HG02571 (cell line): ENCODE data around the gene COBL.

Source experiments
- ATAC-seq: cut with Tn5 transposase; IDR thresholded peaks from one replicate; pipeline ENCODE4 v1.9.1; 2021; ENCODE audit warnings: mild to moderate bottlenecking, moderate library complexity; ENCODE audit not compliant: unreplicated experiment

COBL gene

DNA sequence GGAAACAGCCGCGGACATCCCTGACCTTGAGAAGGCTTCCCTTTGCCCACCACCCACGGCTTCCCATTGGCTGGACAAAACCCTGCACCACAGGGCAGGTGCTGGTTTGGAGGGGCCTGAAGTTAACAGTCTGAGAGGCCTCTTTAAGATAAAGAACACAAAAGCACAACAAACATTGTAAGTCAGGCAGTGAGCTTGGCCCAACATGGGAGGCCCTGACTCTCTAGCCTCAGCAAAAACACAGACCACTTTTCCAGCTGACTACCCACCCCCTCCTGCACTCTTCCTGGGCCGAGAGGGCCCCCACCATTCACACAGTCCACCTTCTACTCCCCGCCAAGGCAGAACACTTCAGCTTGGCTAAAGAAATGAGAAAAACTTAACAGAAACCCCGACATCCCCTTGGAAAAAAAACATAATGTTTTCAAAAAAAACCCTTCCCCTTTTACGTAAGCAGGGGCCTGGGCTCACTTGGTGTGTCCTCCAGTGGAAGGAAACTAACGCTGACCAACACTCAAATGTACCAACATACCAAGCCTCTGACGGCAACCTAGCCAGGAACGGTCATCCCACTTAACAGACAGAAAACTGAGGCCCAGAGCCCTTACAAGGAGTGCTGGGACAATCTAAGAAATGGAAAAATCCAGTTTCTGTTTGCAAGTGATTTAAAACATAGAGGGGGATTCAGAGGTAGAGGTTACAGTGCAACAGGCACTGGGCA lies 80.9 kb downstream of the COBL start:
- no peak for ATAC-seq

DNA sequence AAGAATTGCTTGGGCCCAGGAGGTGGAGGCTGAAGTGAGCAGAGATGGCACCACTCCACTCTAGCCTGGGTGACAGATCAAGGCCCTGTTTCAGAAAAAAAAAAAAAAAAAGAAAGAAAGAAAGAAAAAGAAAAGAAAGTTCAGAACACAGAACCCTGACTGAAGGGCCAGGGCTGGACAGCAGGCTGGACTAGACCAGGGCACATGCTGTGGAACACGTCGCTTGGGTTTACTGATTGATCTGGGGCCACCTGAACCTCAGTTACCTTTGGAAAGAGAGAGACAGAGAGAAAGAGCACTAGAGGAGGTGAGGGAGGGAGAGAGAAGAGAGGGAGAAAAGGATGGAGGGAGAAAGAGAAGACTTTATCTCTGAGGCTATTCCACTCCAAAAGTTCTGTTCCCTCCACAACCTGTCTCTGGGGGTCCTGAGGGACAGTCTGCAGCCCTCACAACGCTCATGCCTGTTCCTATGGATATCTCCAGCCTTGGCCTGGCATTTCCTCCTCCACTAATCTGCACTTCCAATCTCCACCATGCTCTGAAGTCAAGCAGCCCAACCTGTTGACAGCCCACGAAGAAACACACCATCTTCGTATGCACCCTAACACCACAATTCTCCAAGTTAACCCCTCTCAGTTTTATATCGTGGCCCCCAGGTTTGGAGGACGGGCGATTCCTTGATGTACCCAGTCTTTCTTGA lies 81.8 kb downstream of the COBL start:
- ATAC-seq: no peak

DNA sequence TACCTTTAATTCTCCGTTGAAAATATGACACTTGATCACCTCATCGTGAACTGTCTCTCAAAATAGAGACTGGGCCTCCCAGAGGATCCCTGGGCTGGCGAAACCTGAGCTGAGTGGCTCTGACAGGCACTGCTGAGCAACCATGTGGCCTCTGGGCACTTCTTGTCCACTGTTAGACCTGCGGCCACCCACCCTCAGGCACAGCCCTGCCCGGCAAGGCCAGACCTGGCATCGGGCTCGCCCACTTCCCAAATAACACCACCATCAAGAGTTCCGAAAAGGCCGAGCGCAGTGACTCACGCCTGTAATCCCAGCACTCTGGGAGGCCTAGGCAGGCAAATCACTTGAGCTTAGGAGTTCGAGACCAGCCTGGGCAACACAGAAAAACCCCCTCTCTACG lies 82.5 kb downstream of the COBL start:
- ATAC-seq: no peak

DNA sequence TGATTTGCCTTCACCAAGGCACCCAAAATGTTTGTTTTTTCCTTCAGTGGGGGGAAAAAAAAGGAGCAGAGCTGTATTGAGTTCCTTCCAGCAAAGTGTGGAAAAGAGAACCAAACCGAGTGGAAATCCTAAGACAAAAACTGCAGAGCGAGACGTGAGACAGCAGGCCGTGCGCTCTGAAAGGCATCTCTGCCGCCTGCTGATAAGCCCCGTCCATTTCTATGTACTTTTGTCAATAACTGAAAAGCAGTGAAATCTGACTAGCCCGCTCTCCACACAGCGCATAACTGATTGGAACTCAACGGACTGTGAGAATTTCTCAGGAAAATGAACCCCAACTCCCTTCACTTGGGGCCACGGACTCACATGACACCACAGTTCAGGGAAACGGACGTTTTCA lies 83.2 kb downstream of the COBL start:
- no peak for ATAC-seq

DNA sequence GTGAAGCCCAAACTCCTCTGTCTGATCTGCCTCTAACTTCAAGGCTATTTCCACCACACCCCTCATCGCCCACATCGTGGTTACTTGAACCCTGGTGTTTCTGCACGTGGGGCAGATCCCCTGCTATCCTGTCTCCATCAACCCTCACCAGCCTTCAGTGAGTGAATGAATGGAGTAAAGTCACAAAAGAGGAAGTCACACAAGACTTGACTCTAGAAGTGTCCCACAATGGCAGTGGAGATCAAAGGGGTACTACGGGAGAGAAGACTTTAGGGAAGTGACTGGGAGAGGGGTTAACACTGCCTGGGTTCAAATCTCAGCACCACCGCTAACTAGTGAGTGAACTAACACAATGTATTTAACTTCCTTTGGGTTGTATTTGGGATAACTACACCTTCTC lies 85.9 kb downstream of the COBL start:
- ATAC-seq: no peak

DNA sequence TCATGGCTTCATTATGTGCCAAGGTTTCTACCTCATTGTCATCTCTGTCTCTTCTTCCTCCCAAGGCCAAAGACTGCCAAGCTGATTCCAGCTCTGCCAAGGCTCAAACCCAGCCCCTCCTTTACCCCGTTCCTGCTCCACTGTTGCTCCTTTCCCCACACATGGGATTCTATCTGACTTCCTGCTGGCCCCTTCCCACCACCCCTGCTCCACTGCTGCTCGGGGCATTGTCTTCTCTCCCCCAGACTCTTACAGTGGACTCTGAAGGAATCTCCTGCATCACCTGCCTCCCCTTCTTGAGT lies 86.3 kb downstream of the COBL start:
- ATAC-seq: no peak

DNA sequence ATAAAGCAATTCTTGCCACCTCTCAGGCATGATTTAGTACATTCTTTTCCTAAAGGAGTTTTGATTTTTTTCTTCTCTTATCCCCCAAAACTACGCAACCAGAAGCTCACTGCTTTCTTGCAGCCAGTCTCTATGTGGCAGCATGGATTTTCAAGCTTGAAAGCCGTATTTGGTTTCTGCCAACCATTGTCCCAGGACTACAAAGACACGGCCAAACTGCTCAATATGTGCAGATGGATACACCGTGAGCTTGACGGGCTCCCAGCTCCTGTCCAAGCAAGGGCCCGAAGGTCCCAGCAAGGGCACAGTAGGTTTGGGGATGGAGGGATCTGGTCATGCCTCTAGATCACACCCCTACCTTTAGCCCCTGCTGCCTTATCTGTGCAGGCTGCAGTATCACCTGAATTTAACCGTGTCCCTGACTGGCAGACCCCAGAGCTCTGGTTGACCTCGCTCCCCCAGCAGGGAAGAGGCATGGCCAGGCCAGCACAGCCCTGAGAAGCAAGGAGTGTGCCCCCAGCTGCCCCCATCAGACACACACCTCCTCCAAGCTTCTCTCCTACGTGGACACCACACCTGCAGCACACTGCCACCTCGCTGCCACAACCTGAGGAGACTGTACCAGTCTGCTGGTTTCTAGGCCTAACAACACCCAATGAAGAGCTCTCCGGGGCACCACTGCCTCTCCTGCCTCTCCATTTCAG lies 86.8 kb downstream of the COBL start:
- no peak for ATAC-seq

DNA sequence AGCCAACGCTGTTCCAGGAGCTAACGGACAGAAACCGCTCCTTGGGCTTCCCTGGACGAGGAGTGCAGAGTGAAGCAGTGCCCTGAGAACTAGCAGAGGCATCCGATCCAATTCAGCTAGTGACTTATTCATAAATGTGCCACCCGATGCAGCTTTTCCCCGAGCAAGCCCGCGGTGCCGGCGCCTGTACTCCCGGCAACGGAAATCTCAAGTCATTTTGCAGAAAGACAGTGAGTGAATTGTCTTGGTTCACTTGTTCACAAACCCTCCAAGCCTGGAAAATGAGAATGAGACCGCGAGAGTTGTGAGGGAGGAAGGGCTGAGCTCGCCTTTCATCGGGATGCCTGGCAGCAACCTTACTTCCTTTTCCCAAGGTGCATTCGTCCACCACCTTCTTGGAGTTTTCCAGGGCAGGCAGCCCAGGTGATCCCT lies 87.5 kb downstream of the COBL start:
- no peak for ATAC-seq

DNA sequence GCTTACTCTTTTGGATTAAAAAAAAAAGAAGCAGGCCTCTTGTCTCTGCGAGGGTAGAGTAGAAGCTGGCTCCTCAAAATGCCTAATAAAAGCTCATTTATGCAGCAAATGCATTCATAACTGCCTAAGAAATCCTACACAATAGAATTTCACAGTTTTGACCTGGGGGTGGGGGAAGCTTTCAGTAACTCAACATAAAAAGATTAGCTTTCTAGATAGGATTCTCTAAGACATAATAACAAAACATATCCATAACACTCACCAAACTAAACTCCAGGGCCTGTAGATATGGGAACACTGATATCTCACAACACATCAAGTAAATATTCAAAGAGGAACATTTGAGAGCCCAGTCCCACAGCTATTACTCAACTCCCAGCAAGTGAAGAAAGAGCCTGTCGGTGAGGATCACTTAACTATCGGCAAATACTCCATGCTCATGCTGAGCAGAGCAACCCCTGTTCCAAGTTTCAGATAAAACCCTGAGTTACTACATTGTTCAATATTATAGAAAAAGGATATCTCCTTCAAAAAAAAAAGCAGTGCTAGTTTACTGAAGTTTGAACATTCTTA lies 88.1 kb downstream of the COBL start:
- ATAC-seq: no peak

DNA sequence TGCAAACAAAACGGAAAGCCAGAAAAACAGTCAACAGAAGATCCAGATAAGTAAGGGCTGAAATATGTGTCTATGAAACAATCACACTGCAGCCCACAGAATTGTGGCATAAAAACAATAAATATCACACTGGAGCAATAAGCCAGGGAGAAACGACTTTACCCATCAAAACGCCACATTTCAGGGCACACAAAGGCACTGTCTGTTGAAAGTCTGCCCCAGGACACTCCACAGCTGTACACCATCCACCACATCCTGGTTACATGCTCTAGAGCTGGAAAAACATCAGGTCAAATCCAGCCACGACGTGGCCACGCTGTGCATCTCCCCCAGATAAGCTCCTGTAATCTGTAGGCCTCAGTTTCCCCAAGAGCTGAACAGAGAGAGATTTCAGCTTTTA lies 88.7 kb downstream of the COBL start:
- ATAC-seq: no peak

DNA sequence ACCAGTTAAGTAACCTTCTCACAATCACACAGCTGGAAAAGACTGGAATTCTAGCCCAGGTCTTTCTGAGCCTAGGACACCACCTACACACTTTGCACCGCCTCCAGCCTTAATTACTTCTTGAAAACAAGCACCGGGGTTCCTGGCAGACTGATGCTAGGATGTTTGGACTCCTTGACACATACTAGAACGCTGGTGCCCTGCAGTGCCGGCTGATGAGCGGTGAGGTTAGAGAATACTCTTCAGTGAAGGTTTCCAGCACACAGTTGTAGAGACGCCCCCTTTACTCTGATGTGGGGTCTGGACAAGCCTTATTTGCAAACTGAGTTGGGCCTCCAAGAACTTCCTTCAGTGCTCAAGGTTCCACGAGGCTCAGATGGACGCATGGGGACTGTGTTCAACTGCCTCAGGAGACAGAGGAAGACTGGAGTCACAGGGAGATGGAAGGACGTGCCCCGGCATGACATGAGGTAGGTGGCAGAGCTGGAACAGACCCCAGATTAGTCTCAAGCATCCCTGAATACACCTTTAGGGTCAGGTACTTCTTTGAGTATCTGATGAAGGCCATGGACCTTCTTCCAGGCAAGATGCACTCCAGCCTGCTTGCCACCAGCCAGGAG lies 89.6 kb downstream of the COBL start:
- ATAC-seq: no peak

DNA sequence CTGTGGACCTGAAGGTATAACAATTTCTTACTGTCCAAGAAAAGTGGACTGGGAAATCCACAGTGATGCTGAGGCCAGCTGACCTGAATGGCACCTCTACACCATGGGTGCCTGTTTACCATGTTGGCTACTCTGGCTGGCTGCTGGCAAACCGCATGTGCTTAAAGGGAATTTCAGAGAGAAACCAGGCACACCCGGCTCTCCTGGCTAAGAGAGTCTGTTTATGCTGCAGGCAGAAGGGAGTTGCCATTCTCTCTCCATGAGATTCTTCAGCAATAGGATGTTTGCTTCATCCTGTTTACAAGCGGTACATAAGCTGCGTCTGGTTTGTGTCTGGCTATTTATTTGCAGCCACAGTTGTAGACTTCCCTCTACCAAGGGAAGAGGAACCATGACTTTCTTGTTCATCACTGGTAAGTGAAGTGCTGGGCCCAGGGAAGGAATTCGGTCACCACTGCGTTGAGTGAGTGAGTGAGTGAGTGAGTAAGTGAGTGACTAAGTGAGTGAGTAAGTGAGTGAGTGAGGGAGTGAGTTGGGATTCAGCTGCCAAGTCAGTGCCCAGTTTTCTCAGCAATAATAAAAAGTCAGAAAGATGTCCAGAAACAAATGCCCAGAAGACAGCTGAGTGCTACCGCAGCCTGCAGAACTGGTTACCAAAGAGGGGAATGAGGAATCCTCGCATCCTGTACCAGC lies 90.4 kb downstream of the COBL start:
- ATAC-seq: no peak

DNA sequence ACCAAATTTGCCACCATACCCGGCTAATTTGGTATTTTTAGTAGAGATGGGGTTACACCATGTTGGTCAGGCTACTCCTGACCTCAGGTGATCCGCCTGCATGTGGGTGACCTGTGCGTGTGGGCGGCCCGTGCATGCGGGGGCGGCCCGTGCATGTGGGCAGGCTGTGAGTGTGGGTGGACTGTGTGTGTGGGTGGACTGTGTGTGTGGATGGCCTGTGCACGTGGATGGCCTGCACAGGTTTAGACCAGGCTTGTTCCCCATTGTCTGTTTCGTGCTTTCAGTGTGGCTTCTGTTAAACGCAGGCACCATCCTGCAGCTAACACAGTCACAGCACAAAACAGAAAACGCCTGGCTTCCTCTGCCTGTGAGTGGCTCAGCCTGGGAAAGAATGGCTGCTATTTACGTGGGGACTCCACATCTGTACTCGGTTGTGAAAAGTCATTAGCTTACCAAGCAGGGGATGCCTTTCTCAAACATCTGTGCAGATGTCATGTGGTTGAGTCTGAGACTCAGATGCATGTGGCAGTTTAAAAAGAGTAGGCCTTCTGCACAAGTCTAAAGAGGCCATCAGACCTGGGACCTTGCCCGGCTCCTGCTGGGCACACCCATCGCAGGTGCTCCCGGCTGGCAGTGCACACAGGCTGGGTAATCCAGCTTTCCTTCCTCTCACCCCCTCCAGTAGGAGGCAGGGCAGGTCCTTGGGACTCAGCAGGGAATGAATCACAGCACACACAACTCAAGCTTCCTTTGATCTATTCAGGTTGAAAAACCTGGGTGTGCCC lies 91.6 kb downstream of the COBL start:
- no peak for ATAC-seq

DNA sequence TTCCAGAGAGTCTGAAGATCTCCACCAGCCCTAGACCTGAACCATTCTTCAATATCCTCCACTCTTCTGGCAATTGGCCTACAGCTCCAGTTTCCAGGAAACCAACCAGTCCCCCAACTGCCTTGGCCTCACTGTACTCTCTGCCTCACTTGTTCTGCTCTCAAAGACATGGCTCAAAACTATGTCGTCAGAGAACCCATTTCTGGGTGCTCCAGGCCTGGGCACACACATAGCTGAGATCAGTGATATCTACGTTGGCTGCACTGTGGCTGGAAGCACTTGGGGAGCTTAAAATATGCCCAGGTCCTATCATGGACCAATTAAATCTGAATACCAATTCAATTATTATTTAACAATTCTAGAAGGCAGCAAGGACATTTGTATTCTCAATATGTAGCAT lies 93.1 kb downstream of the COBL start:
- ATAC-seq: no peak

DNA sequence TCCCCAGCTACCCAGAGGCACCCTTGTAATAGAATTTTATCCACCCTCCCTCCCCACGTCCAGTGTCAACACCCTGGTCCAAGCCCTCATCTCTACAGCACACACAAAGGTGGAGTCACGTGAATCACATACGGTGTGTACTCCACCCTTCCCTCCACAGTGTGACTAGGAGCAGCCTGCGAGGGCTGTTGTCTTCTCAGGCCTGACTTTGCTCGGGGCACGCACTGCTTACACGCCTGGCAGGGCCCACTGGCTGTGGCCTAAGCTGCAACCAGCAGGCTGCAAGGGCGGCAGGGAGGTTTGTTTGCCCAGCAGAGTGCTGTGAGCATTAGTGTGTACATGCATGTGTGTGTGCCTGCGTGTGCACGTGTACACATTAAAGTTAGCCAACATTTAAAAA lies 93.7 kb downstream of the COBL start:
- no peak for ATAC-seq

DNA sequence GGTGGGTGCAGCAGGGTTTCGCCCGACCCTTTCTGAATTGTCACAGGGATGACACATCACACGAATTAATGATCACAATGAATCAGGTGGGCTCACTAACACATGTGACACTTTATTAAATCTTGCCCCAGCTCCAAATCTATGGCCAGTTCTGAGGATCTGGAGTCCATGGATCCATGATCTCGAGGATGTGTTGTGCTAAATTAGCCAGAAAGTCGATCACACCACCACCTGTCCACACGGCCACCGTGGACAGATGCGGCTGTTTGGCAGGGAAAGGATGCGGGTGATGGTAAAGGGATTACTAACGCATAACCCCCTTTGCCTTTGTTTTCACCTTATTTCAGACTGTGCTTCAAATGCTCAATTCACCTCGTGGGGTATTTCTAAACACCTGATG lies 96.4 kb downstream of the COBL start:
- no peak for ATAC-seq

DNA sequence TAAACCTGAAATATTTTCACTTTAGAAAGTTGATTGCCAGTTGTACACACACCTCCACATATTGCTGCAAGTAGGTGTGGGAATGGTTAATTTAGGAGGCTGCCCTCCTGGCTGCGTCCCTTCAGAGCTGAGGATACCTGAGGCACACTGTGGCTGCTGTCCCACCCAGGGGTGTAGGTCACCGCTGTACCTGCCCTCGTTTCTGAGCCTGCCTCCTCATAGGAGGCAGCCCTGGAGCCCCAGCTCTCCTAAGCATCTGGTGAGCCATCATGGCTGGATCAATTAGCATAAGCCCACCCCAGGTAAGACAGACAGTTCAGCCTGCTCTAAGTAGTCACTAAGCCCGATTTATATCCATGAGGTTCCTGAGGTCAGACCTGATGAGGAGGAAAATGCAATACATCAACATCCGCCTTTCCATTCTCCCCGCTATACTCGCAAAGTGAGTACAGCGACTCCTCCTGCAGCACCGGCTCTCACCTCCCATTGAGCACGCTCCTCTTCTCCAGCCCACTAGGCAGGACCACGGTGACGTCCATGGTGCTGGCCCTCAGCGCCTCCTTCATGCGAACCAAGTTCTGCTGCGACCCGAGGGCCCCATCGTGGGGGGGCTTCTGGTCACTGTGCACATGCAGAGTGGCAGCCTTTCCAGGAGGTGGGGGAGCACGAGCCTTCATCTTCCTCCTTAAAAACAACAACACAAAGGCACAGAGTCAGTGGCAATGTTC lies 97.2 kb downstream of the COBL start:
- no peak for ATAC-seq

DNA sequence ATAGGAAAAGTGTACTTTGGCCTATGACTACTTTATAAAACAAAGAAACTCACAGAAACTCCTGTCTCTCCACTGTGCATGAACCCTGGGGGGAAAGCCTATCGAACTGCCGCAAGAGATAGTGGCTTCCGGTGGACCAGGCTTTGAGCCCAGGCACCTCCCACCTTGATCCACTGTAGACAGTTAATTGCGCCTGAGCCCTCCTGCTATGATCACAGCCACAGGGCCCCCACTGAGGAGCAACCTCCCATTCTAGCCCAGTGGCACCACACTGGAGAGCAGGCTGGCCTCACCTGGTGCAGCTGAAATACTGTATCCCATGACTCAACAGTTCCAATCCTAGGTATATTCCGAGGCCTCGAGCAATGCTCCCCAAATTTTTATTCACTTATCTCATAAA lies 98.8 kb downstream of the COBL start:
- no peak for ATAC-seq

DNA sequence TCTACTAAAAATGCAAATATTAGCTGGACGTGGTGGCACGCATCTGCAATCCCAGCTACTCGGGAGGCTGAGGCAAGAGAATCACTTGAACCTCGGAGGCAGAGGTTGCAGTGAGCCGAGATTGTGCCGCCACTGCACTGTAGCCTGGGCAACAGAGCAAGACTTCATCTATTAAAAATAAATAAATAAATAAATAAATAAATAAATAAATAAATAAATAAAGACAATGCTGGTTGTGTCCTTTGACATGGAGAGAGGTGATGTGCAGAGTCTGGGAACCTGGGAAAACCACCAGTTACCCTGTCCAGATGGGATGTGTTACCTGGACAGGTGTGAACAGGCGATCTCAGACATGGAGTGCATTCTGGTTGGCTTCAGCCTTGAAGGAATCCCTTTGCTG lies 102.5 kb downstream of the COBL start:
- ATAC-seq: no peak

DNA sequence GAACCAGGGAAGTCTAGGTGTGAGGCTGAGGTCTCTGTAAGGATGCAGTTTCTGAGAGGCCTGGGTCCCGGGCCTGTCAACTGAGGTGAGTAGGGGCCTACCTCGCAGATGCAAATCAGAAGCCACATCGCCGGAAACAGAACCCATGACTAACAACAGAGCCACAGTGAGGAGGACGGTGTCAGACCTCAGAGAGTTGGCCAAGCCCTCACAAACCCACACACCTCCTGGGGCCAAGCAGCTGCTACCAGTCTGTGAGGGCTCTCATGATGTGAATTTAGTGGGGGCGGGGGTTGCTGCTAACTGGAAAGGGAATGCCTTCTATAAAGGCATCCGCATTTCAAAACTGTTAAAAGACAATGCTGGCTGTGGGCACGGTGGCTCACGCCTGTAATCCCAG lies 103.0 kb downstream of the COBL start:
- no peak for ATAC-seq
